ENCODE data around the gene FAM114A1.
"Not testable (repeated sequence)": the region's sequence is repeated elsewhere in the genome, so short reads cannot be mapped to it uniquely, and the experiment has no call there.

Gene FAM114A1

GRCh38 chr4:38925492-38926413 lies 58.1 kb downstream of the FAM114A1 start:
- Histone ChIP-seq H3K36me3 (ENCODE audit: control insufficient read depth, low read depth, low read length) (no peaks in the 10 kb centered on the region), H3K27ac (ENCODE audit: low read length) (no peak overlapping the region), H3K4me1 (ENCODE audit: control insufficient read depth, low read depth, low read length) (no peaks in the 10 kb centered on the region), H3K4me3 (ENCODE audit: low read length) (no peak overlapping the region), H3K9ac (ENCODE audit: low read length) (no peak overlapping the region), H3K9me3 (ENCODE audit: control insufficient read depth, low read depth, low read length) (no peaks in the 10 kb centered on the region), H3K27me3 (ENCODE audit: control insufficient read depth, insufficient read depth, low read length) (no peaks in the 10 kb centered on the region)

DNA sequence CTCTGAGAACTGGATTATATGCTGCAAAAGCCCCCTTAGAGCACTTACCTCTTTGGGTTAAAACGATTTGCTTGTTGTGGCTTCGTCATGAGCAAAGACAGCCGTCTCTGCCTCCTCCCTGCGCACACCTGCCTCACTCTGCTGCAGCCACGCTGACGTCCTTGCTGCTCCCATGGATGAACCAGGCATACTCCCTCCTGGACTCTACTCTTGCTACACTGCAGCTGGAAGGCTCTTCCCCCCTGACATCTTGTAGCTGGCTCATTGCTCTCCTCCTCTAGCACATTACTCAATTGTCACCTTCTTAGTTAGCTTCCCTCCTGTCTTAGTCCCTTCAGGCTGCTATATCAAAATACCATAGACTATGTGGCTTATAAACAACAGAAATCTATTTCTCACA lies 59.3 kb downstream of the FAM114A1 start:
- H3K4me1 ChIP-seq (ENCODE audit: control insufficient read depth, low read depth, low read length), result no peaks in the 10 kb centered on the region

GRCh38 chr4:38928568-38928967 lies 61.0 kb downstream of the FAM114A1 start:
- H3K36me3 ChIP-seq (ENCODE audit: control insufficient read depth, low read depth, low read length), result no peaks in the 10 kb centered on the region
- H3K27me3 ChIP-seq (ENCODE audit: control insufficient read depth, insufficient read depth, low read length), result no peaks in the 10 kb centered on the region
- no peak overlapping the region for H3K4me3 ChIP-seq (ENCODE audit: low read length)
- no peak overlapping the region for H3K27ac ChIP-seq (ENCODE audit: low read length)
- no peaks in the 10 kb centered on the region for H3K4me1 ChIP-seq (ENCODE audit: control insufficient read depth, low read depth, low read length)
- no peak overlapping the region for H3K9ac ChIP-seq (ENCODE audit: low read length)
- no peaks in the 10 kb centered on the region for H3K9me3 ChIP-seq (ENCODE audit: control insufficient read depth, low read depth, low read length)

More for the DNA sequence above, 59.3 kb downstream of the FAM114A1 start:
- Histone ChIP-seq H3K36me3 (ENCODE audit: control insufficient read depth, low read depth, low read length) (no peaks in the 10 kb centered on the region), H3K9ac (ENCODE audit: low read length) (no peak overlapping the region), H3K27ac (ENCODE audit: low read length) (no peak overlapping the region), H3K9me3 (ENCODE audit: control insufficient read depth, low read depth, low read length) (no peaks in the 10 kb centered on the region), H3K4me3 (ENCODE audit: low read length) (no peak overlapping the region), H3K27me3 (ENCODE audit: control insufficient read depth, insufficient read depth, low read length) (no peaks in the 10 kb centered on the region)

GRCh38 chr4:38928974-38929373 lies 61.4 kb downstream of the FAM114A1 start:
- Histone ChIP-seq H3K9ac (ENCODE audit: low read length) (no peak overlapping the region), H3K4me1 (ENCODE audit: control insufficient read depth, low read depth, low read length) (no peaks in the 10 kb centered on the region), H3K36me3 (ENCODE audit: control insufficient read depth, low read depth, low read length) (no peaks in the 10 kb centered on the region), H3K27ac (ENCODE audit: low read length) (no peak overlapping the region), H3K27me3 (ENCODE audit: control insufficient read depth, insufficient read depth, low read length) (no peaks in the 10 kb centered on the region), H3K9me3 (ENCODE audit: control insufficient read depth, low read depth, low read length) (no peaks in the 10 kb centered on the region), H3K4me3 (ENCODE audit: low read length) (no peak overlapping the region)

DNA sequence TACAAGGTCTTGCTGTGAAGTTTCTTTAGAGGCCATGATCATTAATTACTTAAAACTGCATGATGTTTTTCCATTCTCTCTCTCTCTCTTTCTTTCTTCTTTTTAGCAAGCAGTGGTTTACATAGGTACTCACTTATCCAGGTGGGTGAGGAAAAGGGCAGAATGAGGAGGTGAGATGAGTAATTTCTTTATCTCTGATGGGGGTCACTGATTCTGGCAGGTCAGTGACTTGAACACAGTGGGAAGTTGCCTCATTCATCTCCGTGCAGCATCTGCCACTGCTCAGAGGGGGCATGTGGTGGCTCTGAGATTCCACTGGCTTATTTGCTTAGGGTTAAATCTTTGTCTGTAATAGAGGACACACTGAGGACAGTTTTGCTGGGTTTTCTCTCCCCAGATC lies 62.6 kb downstream of the FAM114A1 start:
- H3K36me3 ChIP-seq (ENCODE audit: control insufficient read depth, low read depth, low read length), result no peaks in the 10 kb centered on the region

DNA sequence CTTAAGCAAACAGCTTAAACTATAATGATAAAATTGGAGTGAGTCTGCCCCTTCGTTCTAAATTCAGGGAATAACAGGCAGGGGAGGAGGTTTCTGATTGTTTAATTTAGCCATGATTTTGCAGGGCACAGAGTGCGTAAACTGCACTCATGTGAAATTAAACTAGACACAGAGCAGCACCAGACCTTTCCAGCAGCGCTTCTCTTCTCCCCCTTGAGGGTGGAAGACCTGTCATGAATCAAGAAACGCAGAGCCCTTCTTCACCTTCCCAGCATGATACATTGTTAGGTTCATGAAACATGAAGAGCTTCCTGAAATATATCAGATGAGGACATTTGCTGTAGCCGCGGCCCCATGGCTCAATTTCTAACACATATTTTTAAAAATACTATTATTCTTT lies 63.1 kb downstream of the FAM114A1 start:
- no peaks in the 10 kb centered on the region for H3K9me3 ChIP-seq (ENCODE audit: control insufficient read depth, low read depth, low read length)
- H3K9ac ChIP-seq (ENCODE audit: low read length), result no peak overlapping the region
- H3K27ac ChIP-seq (ENCODE audit: low read length), result no peak overlapping the region
- H3K4me3 ChIP-seq (ENCODE audit: low read length), result no peak overlapping the region
- H3K27me3 ChIP-seq (ENCODE audit: control insufficient read depth, insufficient read depth, low read length), result no peaks in the 10 kb centered on the region
- no peaks in the 10 kb centered on the region for H3K36me3 ChIP-seq (ENCODE audit: control insufficient read depth, low read depth, low read length)
- no peaks in the 10 kb centered on the region for H3K4me1 ChIP-seq (ENCODE audit: control insufficient read depth, low read depth, low read length)

More for the DNA sequence above, 62.6 kb downstream of the FAM114A1 start:
- no peaks in the 10 kb centered on the region for H3K27me3 ChIP-seq (ENCODE audit: control insufficient read depth, insufficient read depth, low read length)
- H3K4me3 ChIP-seq (ENCODE audit: low read length), result no peak overlapping the region
- H3K9ac ChIP-seq (ENCODE audit: low read length), result no peak overlapping the region
- no peaks in the 10 kb centered on the region for H3K9me3 ChIP-seq (ENCODE audit: control insufficient read depth, low read depth, low read length)
- no peaks in the 10 kb centered on the region for H3K4me1 ChIP-seq (ENCODE audit: control insufficient read depth, low read depth, low read length)
- no peak overlapping the region for H3K27ac ChIP-seq (ENCODE audit: low read length)

GRCh38 chr4:38931125-38931524 lies 63.5 kb downstream of the FAM114A1 start:
- no peaks in the 10 kb centered on the region for H3K27me3 ChIP-seq (ENCODE audit: control insufficient read depth, insufficient read depth, low read length)
- no peaks in the 10 kb centered on the region for H3K36me3 ChIP-seq (ENCODE audit: control insufficient read depth, low read depth, low read length)
- H3K4me3 ChIP-seq (ENCODE audit: low read length), result no peak overlapping the region
- no peak overlapping the region for H3K27ac ChIP-seq (ENCODE audit: low read length)
- H3K9me3 ChIP-seq (ENCODE audit: control insufficient read depth, low read depth, low read length), result no peaks in the 10 kb centered on the region
- no peaks in the 10 kb centered on the region for H3K4me1 ChIP-seq (ENCODE audit: control insufficient read depth, low read depth, low read length)
- H3K9ac ChIP-seq (ENCODE audit: low read length), result no peak overlapping the region

DNA sequence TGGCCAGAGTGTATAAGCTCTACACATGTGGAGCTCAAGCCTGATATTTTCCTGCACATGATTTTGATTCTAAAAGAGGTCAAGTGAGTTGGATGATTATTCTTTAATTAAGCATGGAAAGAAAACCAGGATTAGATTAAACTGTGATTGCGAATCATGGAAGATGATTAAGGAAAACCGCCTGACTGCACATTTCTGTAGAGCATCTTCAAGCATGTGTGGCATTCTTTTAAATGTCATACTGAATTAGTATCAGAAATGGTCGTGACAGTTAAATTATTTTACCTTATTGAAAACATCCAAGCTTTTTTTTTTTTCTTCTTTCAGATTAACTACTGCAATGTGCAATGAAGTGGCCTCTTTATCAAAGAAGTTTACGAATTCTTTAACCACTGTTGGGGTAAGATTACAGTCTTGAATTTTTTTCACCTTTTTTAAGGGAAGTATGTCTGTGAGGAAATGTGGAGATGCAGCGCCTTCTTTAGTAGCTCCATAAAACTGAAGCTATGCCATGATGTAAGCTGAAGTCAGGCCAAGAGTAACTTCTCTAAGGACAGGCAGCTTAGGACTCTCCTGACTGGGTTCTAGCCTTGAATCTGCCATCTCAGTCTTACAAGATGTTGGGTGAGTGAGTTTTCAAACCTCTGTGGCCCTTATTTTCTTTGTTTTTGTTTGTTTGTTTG lies 67.9 kb downstream of the FAM114A1 start:
- Histone ChIP-seq H3K36me3 (ENCODE audit: control insufficient read depth, low read depth, low read length) (no peaks in the 10 kb centered on the region), H3K4me1 (ENCODE audit: control insufficient read depth, low read depth, low read length) (no peaks in the 10 kb centered on the region), H3K27ac (ENCODE audit: low read length) (no peak overlapping the region), H3K9ac (ENCODE audit: low read length) (no peak overlapping the region), H3K27me3 (ENCODE audit: control insufficient read depth, insufficient read depth, low read length) (no peaks in the 10 kb centered on the region), H3K9me3 (ENCODE audit: control insufficient read depth, low read depth, low read length) (no peaks in the 10 kb centered on the region), H3K4me3 (ENCODE audit: low read length) (no peak overlapping the region)

GRCh38 chr4:38939165-38939564 lies 71.6 kb downstream of the FAM114A1 start:
- Histone ChIP-seq H3K9ac (ENCODE audit: low read length) (no peak overlapping the region), H3K4me3 (ENCODE audit: low read length) (no peak overlapping the region), H3K9me3 (ENCODE audit: control insufficient read depth, low read depth, low read length) (no peaks in the 10 kb centered on the region), H3K36me3 (ENCODE audit: control insufficient read depth, low read depth, low read length) (no peaks in the 10 kb centered on the region), H3K27me3 (ENCODE audit: control insufficient read depth, insufficient read depth, low read length) (no peaks in the 10 kb centered on the region), H3K27ac (ENCODE audit: low read length) (no peak overlapping the region), H3K4me1 (ENCODE audit: control insufficient read depth, low read depth, low read length) (no peaks in the 10 kb centered on the region)

DNA sequence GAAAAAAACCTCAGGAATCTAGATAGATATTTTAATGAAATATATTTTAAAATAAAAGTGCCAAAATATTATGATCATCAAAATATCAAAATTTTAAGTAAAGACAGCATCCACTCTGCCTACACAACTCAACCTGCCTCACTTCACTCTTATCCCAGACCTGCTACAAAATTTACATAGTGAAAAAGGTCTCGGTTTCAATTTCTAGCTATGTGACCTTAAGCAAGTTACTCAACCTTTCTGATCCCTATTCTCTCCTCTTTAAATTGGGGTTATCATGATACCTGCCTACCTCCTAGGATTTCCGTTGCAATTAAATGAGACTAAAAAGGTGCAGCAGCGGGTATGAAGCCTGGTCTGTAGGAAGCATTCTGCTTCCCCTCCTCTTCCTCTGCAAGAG lies 72.9 kb downstream of the FAM114A1 start:
- no peak overlapping the region for H3K9ac ChIP-seq (ENCODE audit: low read length)
- no peaks in the 10 kb centered on the region for H3K4me1 ChIP-seq (ENCODE audit: control insufficient read depth, low read depth, low read length)
- H3K27me3 ChIP-seq (ENCODE audit: control insufficient read depth, insufficient read depth, low read length), result no peaks in the 10 kb centered on the region
- H3K4me3 ChIP-seq (ENCODE audit: low read length), result no peak overlapping the region
- no peaks in the 10 kb centered on the region for H3K9me3 ChIP-seq (ENCODE audit: control insufficient read depth, low read depth, low read length)
- H3K27ac ChIP-seq (ENCODE audit: low read length), result no peak overlapping the region
- H3K36me3 ChIP-seq (ENCODE audit: control insufficient read depth, low read depth, low read length), result no peaks in the 10 kb centered on the region

- H3K27ac ChIP-seq (ENCODE audit: low read length); H3K9me3 ChIP-seq (ENCODE audit: control insufficient read depth, low read depth, low read length); H3K4me1 ChIP-seq (ENCODE audit: control insufficient read depth, low read depth, low read length); H3K4me3 ChIP-seq (ENCODE audit: low read length); H3K9ac ChIP-seq (ENCODE audit: low read length); H3K36me3 ChIP-seq (ENCODE audit: control insufficient read depth, low read depth, low read length); H3K27me3 ChIP-seq (ENCODE audit: control insufficient read depth, insufficient read depth, low read length): not testable (repeated sequence)
These were observed 74.3 kb downstream of the FAM114A1 start for GRCh38 chr4:38941906-38942305.

GRCh38 chr4:38943343-38943742 lies 75.7 kb downstream of the FAM114A1 start:
- Histone ChIP-seq H3K36me3 (ENCODE audit: control insufficient read depth, low read depth, low read length) (no peaks in the 10 kb centered on the region), H3K4me1 (ENCODE audit: control insufficient read depth, low read depth, low read length) (no peaks in the 10 kb centered on the region), H3K27me3 (ENCODE audit: control insufficient read depth, insufficient read depth, low read length) (no peaks in the 10 kb centered on the region), H3K27ac (ENCODE audit: low read length) (no peak overlapping the region), H3K9me3 (ENCODE audit: control insufficient read depth, low read depth, low read length) (no peaks in the 10 kb centered on the region), H3K4me3 (ENCODE audit: low read length) (no peak overlapping the region), H3K9ac (ENCODE audit: low read length) (no peak overlapping the region)
